H1 (cell line): ENCODE results near the gene PAEP. TPM values are rescaled to one million over a fixed set of nuclear protein-coding genes. Genes with fewer than 3 reads are reported as not detected.

Source experiments
- CEBPB ChIP-seq: IDR thresholded peaks from 2 replicates; pipeline ENCODE4 v1.6.1; 2012; ENCODE audit warnings: low read depth, low read length
- RXRA ChIP-seq: IDR thresholded peaks from 2 replicates; pipeline ENCODE4 v1.6.1; 2011; ENCODE audit warnings: low read depth, mild to moderate bottlenecking, low read length, moderate library complexity; ENCODE audit not compliant: insufficient read depth
- polyA plus RNA-seq, 7 experiments: library from polyadenylated mRNA; depleted of rRNA in 3 of 7; stranded (reverse) in 5 of 7; unstranded in 2 of 7; fragments of >200 nt in 5 of 7; fragments of 200-250 nt in 2 of 7; gene quantifications; 1 replicate in 5 of 7; 2 replicates in 1 of 7; 4 replicates in 1 of 7; pipeline versions ENCODE4 v1.2.1 to v1.2.3, GENCODE V29; 2011 to 2013; ENCODE audit warnings: missing spikeins in 2 of 7, mixed read lengths in 2 of 7
- total RNA-seq: library from RNA; stranded (reverse); fragmentation: NEBNext Ultra II Directional; extraction: Animal tissue kit (Norgen Biotek cat#: 25700); gene quantifications from 2 replicates; pipeline ENCODE4 v1.2.1, GENCODE V29; 2021

PAEP gene
- total and polyA plus RNA-seq, 2 of the 8 experiments (the other 6 are each of a cell fraction or from before 2014, with no cell fraction given), result not detected

DNA sequence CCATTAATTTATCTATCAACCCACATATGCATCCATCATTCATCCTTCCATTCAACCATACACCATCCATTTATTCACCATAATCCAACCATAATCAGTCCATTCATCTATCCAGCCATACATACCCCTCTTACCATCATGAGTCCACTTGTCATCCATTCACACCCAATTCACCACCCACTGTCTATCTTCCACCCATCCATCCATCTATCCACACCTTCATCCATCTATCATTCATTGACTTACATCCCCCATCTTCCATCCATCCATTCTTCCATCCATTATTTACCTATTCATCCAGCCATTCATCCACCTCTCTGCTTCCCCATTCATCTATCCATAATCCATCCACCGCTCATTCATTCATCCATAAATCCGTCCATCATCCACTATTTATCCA lies 17.8 kb downstream of the PAEP start (continued):
- no peak for TF ChIP-seq RXRA
- no peak for TF ChIP-seq CEBPB
